ENCODE data around the gene ZNF750.

GRCh38 chr17:82817947-82818346 lies 21.9 kb downstream of the ZNF750 start:
- TF ChIP-seq CTCF (IDR thresholded peaks at IDR 0.05; ENCODE audit: insufficient read depth, low read length), result no peak
- TF ChIP-seq POLR2AphosphoS5 (IDR thresholded peaks at IDR 0.05; ENCODE audit: low read depth), result no peak
- TF ChIP-seq GABPA (IDR thresholded peaks at IDR 0.05; ENCODE audit: low read depth), result no peak

Measured in HL-60 (cell line).